NT2/D1 (cell line): Measurements from ENCODE around the gene LRCOL1.

Source experiments
- DNase-seq: peaks from one replicate; pipeline ENCODE4 v3.0.0-alpha.2; 2011; ENCODE audit warnings: low read depth, low spot score
- H3K27me3 ChIP-seq: 2 replicates; pipeline ENCODE4 v1.6.0; 2011; ENCODE audit warnings: mild to moderate bottlenecking; ENCODE audit not compliant: insufficient read length, insufficient read depth
- H3K36me3 ChIP-seq: 2 replicates; pipeline ENCODE4 v1.6.1; 2011; ENCODE audit warnings: mild to moderate bottlenecking, low read length, mixed read lengths; ENCODE audit not compliant: insufficient read depth, insufficient read length
- H3K4me1 ChIP-seq: 2 replicates; pipeline ENCODE4 v1.5.1; 2011; ENCODE audit not compliant: insufficient read depth, insufficient read length
- H3K4me3 ChIP-seq: 2 replicates; pipeline ENCODE4 v1.5.1; 2011; ENCODE audit warnings: low read depth; ENCODE audit not compliant: insufficient read length
- H3K9ac ChIP-seq: 2 replicates; pipeline ENCODE4 v1.6.0; 2011; ENCODE audit warnings: low read depth; ENCODE audit not compliant: insufficient read length
- H3K9me3 ChIP-seq: 2 replicates; pipeline ENCODE4 v1.5.1; 2011; ENCODE audit warnings: mild to moderate bottlenecking, low read length; ENCODE audit not compliant: insufficient read depth
- SUZ12 ChIP-seq: IDR thresholded peaks from 2 replicates; pipeline ENCODE4 v1.6.1; 2011; ENCODE audit not compliant: insufficient read length, insufficient read depth; ENCODE audit errors: extremely low read depth
- YY1 ChIP-seq: IDR thresholded peaks from 2 replicates; pipeline ENCODE4 v1.6.1; 2011; ENCODE audit not compliant: insufficient read length, insufficient read depth
- ZNF274 ChIP-seq: IDR thresholded peaks from 2 replicates; pipeline ENCODE4 v1.6.1; 2011; ENCODE audit warnings: mild to moderate bottlenecking, low read depth, low read length

Gene LRCOL1

GRCh38 chr12:132651444-132652100 lies 41.2 kb upstream of the LRCOL1 start:
- peaks cover 94% of the 10 kb centered on the region for H3K36me3 ChIP-seq
- no peak overlapping the region for H3K9ac ChIP-seq

GRCh38 chr12:132649226-132649945 lies 39.0 kb upstream of the LRCOL1 start:
- Histone ChIP-seq H3K36me3 (peaks cover 87% of the 10 kb centered on the region), H3K4me3 (no peak overlapping the region), H3K27me3 (no peaks in the 10 kb centered on the region), H3K9ac (no peak overlapping the region), H3K4me1 (no peaks in the 10 kb centered on the region), H3K9me3 (no peaks in the 10 kb centered on the region)
- no peak for DNase-seq
- no peak for TF ChIP-seq ZNF274
- TF ChIP-seq YY1 = no peak

More at GRCh38 chr12:132651444-132652100, 41.2 kb upstream of the LRCOL1 start:
- no peak for DNase-seq
- no peaks in the 10 kb centered on the region for H3K4me1 ChIP-seq
- TF ChIP-seq SUZ12 (no peak), ZNF274 (no peak), YY1 (no peak)
- H3K27me3 ChIP-seq = no peaks in the 10 kb centered on the region
- no peak overlapping the region for H3K4me3 ChIP-seq
- no peaks in the 10 kb centered on the region for H3K9me3 ChIP-seq

DNA sequence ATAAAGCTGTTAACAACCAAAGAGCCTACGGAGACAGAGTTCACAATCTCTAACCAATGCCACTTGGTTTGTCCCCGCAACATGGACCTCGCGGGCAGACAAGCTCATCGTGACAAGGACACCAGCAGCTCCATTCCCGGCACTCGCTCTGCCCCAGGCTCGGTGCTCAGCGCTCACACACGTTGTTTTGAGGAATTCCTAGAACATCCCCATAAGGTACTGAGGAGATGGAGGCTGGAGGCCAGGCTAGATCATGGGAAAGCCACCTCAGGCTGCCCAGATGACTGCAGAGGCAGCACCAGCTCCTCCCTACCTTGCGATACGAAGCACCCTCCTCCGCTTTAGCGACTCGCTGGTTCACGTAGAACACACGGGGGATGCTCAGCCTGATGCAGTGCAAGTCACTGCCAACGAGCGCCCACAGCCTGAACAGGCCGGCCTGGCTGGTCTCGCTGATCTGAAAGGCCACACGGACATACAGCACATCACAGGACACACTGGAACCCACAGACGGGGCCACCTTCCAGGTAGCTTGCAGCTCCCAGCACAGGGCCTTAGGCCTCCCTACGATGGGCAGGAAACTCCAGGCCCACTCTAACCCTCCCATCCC lies 38.3 kb upstream of the LRCOL1 start:
- Histone ChIP-seq H3K4me1 (no peaks in the 10 kb centered on the region), H3K4me3 (no peak overlapping the region), H3K9ac (no peak overlapping the region), H3K36me3 (peaks cover 87% of the 10 kb centered on the region), H3K9me3 (no peaks in the 10 kb centered on the region), H3K27me3 (no peaks in the 10 kb centered on the region)
- DNase-seq = no peak
- TF ChIP-seq ZNF274 (no peak), YY1 (no peak), SUZ12 (no peak)

DNA sequence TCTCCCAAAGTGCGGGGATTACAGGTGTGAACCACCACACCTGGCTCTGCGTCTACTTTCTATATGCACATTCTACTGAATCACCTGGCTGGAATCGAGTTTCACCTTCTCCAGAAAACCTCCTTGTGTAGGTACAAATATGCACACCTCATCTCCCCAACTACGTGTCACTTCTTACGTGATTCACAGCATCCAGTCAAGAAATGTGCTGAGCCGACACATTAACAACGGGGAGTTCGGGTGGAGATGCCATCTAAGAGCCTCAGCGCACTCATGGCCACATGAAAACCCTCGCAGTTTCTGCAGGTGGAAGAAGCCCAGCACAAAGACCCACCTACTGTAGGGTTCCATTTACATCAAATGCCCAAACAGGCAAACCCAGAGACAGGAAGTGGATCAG lies 37.5 kb upstream of the LRCOL1 start:
- Histone ChIP-seq H3K27me3 (no peaks in the 10 kb centered on the region), H3K4me1 (no peaks in the 10 kb centered on the region), H3K9ac (no peak overlapping the region), H3K9me3 (no peaks in the 10 kb centered on the region), H3K36me3 (peaks cover 87% of the 10 kb centered on the region), H3K4me3 (no peak overlapping the region)
- DNase-seq = no peak
- TF ChIP-seq ZNF274 (no peak), YY1 (no peak), SUZ12 (no peak)

DNA sequence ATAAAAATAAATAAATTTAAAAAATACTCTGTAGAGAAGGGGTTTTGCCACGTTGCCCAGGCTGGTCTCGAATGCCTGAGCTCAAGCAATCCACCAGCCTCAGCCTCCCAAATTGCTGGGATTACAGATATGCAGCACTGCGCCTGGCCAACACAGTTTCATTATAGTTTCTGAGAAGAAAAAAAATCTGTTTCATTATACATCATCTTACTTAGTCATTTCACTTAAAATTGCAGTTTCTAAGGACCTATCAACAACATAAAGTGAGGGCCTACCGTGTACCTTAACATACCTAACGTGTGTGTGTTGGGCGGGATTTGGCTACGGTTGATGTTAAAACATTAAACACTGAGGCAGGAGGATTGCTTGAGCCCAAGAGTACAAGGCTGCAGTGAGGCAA lies 36.5 kb upstream of the LRCOL1 start:
- no peak for DNase-seq
- H3K36me3 ChIP-seq = peaks cover 88% of the 10 kb centered on the region
- no peak overlapping the region for H3K4me3 ChIP-seq
- no peak overlapping the region for H3K9ac ChIP-seq
- no peaks in the 10 kb centered on the region for H3K27me3 ChIP-seq
- no peaks in the 10 kb centered on the region for H3K4me1 ChIP-seq
- H3K9me3 ChIP-seq = no peaks in the 10 kb centered on the region
- TF ChIP-seq ZNF274 (no peak), YY1 (no peak), SUZ12 (no peak)

DNA sequence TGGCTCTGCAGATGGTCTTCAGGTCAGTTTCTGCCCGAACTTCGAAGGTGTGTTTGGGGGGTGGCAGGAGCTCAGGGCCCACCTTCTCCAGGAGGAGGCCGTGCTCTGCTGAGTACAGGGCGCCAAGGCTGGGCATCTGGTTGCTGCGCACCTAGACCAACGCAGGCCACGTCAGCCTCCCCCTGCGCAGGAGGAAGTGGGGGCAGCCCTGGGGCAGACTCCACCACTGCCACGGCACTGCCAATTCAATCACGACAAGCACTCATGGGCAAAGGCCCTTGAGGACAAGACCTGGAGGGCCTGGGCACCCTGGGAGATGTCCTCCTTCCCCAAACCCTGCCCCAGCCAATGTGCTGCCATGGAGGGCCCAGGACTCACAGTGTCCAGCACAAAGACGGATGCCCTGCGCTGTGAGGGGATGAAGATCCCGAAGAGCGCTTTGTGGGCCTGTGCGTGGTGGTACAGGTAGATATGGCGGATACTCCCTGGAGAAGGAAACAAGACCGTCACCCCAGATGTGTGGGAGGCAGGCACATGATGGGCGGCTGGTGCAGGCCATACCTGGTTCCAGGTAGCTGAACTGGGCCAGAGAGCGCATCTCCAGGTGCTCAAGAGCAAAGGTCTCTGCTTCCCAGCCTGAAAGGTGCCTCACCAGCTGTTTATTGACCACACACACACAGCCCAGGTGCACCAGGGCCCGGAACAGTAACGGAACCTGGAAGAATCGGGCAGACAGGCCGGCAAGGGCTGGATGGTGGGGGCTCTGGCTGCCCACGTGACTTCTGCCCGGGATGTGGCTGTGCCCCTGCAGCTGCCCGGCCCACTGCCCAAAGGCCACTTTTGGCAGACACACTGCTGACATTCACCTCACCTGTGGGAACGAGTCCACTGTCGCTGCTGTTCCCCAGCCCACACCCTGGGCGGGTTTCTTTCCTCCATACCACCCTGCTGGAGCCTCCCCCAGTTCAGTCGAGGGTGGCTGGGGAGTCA lies 32.8 kb upstream of the LRCOL1 start:
- Histone ChIP-seq H3K9me3 (no peaks in the 10 kb centered on the region), H3K4me3 (no peak overlapping the region), H3K9ac (no peak overlapping the region), H3K27me3 (no peaks in the 10 kb centered on the region), H3K4me1 (no peaks in the 10 kb centered on the region), H3K36me3 (peaks cover 90% of the 10 kb centered on the region)
- TF ChIP-seq ZNF274 (no peak), YY1 (no peak), SUZ12 (no peak)
- DNase-seq = no peak
